K562 (cell line): ENCODE measurements around the gene PNMA8B. TPM values are rescaled to one million over a fixed set of nuclear protein-coding genes. Genes with fewer than 3 reads are reported as not detected.

Experiments
- ATAC-seq: fragments of 200-7000 bp; cut with Tn5 transposase; 3 replicates; pipeline ENCODE4 v1.9.1; 2020; ENCODE audit warnings: moderate library complexity
- BruUV-seq: library from RNA; stranded (reverse); fragments of 400-500 nt; replicated peaks from 2 replicates; lab custom pipeline; 2021; lab: Mats Ljungman, UMichigan
- CTCF ChIA-PET: fragments of 300-600 bp; formaldehyde crosslinking; extraction: SDS; loops from one replicate; lab custom pipeline; 2021; ENCODE audit warnings: low intra/inter-chr PET ratio; lab: Yijun Ruan, JAX
- POLR2A ChIA-PET: fragments of 300-600, 350-650 bp; sonication (Branson Sonifier 250); formaldehyde crosslinking; extraction: SDS; loops from one replicate; lab custom pipeline; 2021; ENCODE audit warnings: antibody characterized with exemption, inconsistent platforms; lab: Yijun Ruan, JAX
- DNase-seq, 4 experiments: peaks; one replicate each; pipeline versions ENCODE4 v3.0.0 to v3.0.0-alpha.2; 2011 to 2018; ENCODE audit warnings: low spot score in 3 of 4, mixed read lengths in 3 of 4; ENCODE audit errors: extremely low read depth in 1 of 4
- FAIRE-seq: peaks from 2 replicates; lab custom pipeline; 2011; peaks lifted over from hg19 to GRCh38; lab: Jason Lieb, UNC
- H2AFZ ChIP-seq: 2 replicates; pipeline ENCODE4 v1.6.0; 2011; ENCODE audit warnings: low read depth, low read length, control low read depth, inconsistent platforms
- H3K27ac ChIP-seq: fragments of 200-600 bp; 3 replicates; pipeline ENCODE4 v1.8.0; 2011; ENCODE audit warnings: low read depth, mild to moderate bottlenecking, control low read depth, inconsistent platforms, low read length, moderate library complexity, mixed read lengths; ENCODE audit errors: extremely low read depth
- H3K27me3 ChIP-seq, 2 experiments: fragments of 300-600 bp in 1 of 2; 2 replicates in 1 of 2; 3 replicates in 1 of 2; pipeline versions ENCODE4 v1.6.0 to v1.8.0; 2011; ENCODE audit warnings: inconsistent platforms in 2 of 2, low read length in 2 of 2, mild to moderate bottlenecking in 1 of 2, mixed read lengths in 1 of 2, moderate library complexity in 1 of 2; ENCODE audit not compliant: control insufficient read depth in 2 of 2, insufficient read depth in 2 of 2
- H3K36me3 ChIP-seq: fragments of 300-600 bp; 3 replicates; pipeline ENCODE4 v1.8.0; 2011; ENCODE audit warnings: mild to moderate bottlenecking, low read length, inconsistent platforms; ENCODE audit not compliant: control insufficient read depth, insufficient read depth
- H3K4me1 ChIP-seq, 2 experiments: fragments of 200-600 bp in 1 of 2; replicated peaks in 1 of 2; 2 replicates in 1 of 2; 3 replicates in 1 of 2; pipeline versions ENCODE4 v1.5.1 to v1.8.0; 2011; ENCODE audit warnings: inconsistent platforms in 2 of 2, low read length in 2 of 2, mild to moderate bottlenecking in 1 of 2, mixed read lengths in 1 of 2, moderate library complexity in 1 of 2; ENCODE audit not compliant: control insufficient read depth in 2 of 2, insufficient read depth in 2 of 2
- H3K4me2 ChIP-seq: 2 replicates; pipeline ENCODE4 v1.6.1; 2011; ENCODE audit warnings: low read length, control low read depth, inconsistent platforms, mixed read lengths; ENCODE audit not compliant: insufficient read depth
- H3K4me3 ChIP-seq: fragments of 200-600 bp; sonication (generic), shearing (Covaris generic); 2 replicates; pipeline ENCODE4 v1.5.1; 2016; ENCODE audit warnings: control low read depth, inconsistent platforms
- H3K79me2 ChIP-seq: fragments of 200-600 bp; 3 replicates; pipeline ENCODE4 v1.8.0; 2011; ENCODE audit warnings: low read length, inconsistent platforms; ENCODE audit not compliant: control insufficient read depth, insufficient read depth
- H3K9ac ChIP-seq, 2 experiments: 2 replicates each; pipeline versions ENCODE4 v1.6.0 to v1.6.1; 2011; ENCODE audit warnings: low read depth in 2 of 2, low read length in 2 of 2, control low read depth in 1 of 2, inconsistent platforms in 1 of 2, mild to moderate bottlenecking in 1 of 2, mixed read lengths in 1 of 2; ENCODE audit not compliant: insufficient read depth in 1 of 2
- H3K9me1 ChIP-seq: one replicate; pipeline ENCODE4 v1.6.0; 2011; ENCODE audit warnings: inconsistent platforms, mild to moderate bottlenecking, low read length, moderate library complexity; ENCODE audit not compliant: control insufficient read depth, insufficient read depth
- H3K9me3 ChIP-seq: replicated peaks from 2 replicates; pipeline ENCODE4 v1.5.1; 2011; ENCODE audit warnings: low read depth, low read length, inconsistent platforms; ENCODE audit not compliant: control insufficient read depth, insufficient read depth
- H4K20me1 ChIP-seq: replicated peaks from 2 replicates; pipeline ENCODE4 v1.6.1; 2011; ENCODE audit warnings: low read length, inconsistent platforms, mixed read lengths; ENCODE audit not compliant: control insufficient read depth, insufficient read depth
- E2F5 ChIP-seq: sonication (generic); formaldehyde crosslinking; IDR thresholded peaks from 2 replicates; pipeline ENCODE4 v1.8.0; 2022; ENCODE audit warnings: mild to moderate bottlenecking, missing genetic modification reagents
- EP300 ChIP-seq: IDR thresholded peaks from 2 replicates; pipeline ENCODE4 v1.6.1; 2012; ENCODE audit warnings: low read length, improper control_type of control experiment
- ERF ChIP-seq: fragments of 450-650 bp; formaldehyde crosslinking; IDR thresholded peaks from 2 replicates; pipeline ENCODE4 v1.4.0; 2020; ENCODE audit warnings: mild to moderate bottlenecking, mixed read lengths
- HEY1 ChIP-seq: fragments of 250-450 bp; sonication (Bioruptor Pico); IDR thresholded peaks from 2 replicates; pipeline ENCODE4 v1.5.0; 2020; ENCODE audit warnings: mild to moderate bottlenecking, moderate library complexity, borderline replicate concordance
- HOXB6 ChIP-seq: fragments of 250-450 bp; sonication (Bioruptor Pico); IDR thresholded peaks from 2 replicates; pipeline ENCODE4 v1.5.1; 2022; ENCODE audit warnings: mild to moderate bottlenecking, borderline replicate concordance
- MAFG ChIP-seq: fragments of 450-650 bp; conservative IDR thresholded peaks from 2 replicates; pipeline ENCODE4 v1.6.1; 2016; ENCODE audit warnings: missing genetic modification characterization, missing compliant biosample characterization
- MAZ ChIP-seq, 2 experiments: fragments of 450-650 bp in 1 of 2; sonication (generic) in 1 of 2; formaldehyde crosslinking; IDR thresholded peaks in 1 of 2; conservative IDR thresholded peaks in 1 of 2; 2 replicates each; pipeline versions ENCODE4 v1.4.0 to v1.5.0; 2020; ENCODE audit warnings: mild to moderate bottlenecking in 1 of 2, missing genetic modification reagents in 1 of 2
- MTF1 ChIP-seq: fragments of 250-450 bp; sonication (Bioruptor Pico); IDR thresholded peaks from 2 replicates; pipeline ENCODE4 v1.9.0; 2021; ENCODE audit warnings: moderate library complexity, mild to moderate bottlenecking, inconsistent platforms, borderline replicate concordance
- MXD1 ChIP-seq: fragments of 250-450 bp; sonication (Bioruptor Pico); IDR thresholded peaks from 2 replicates; pipeline ENCODE4 v1.8.0; 2021; ENCODE audit warnings: borderline replicate concordance, mild to moderate bottlenecking, moderate library complexity; ENCODE audit not compliant: poor library complexity, severe bottlenecking
- NUFIP1 ChIP-seq: fragments of 450-650 bp; IDR thresholded peaks from 2 replicates; pipeline ENCODE4 v1.6.1; 2018; ENCODE audit not compliant: partially characterized antibody
- RBM34 ChIP-seq: fragments of 200-400 bp; formaldehyde crosslinking; IDR thresholded peaks from 2 replicates; pipeline ENCODE4 v1.6.1; 2018; ENCODE audit warnings: low read length, borderline replicate concordance; ENCODE audit not compliant: insufficient read depth
- SPI1 ChIP-seq: IDR thresholded peaks from 2 replicates; pipeline ENCODE4 v1.6.1; 2011; ENCODE audit warnings: low read depth, low read length, control low read depth, borderline replicate concordance
- TBL1XR1 ChIP-seq, 2 experiments: IDR thresholded peaks; 2 replicates each; pipeline ENCODE4 v1.6.1; 2012; ENCODE audit warnings: improper control_type of control experiment in 2 of 2, low read length in 2 of 2, mild to moderate bottlenecking in 1 of 2
- TFAM ChIP-seq: fragments of 250-450 bp; sonication (Bioruptor Pico); conservative IDR thresholded peaks from 2 replicates; pipeline ENCODE4 v1.5.0; 2021; ENCODE audit warnings: mild to moderate bottlenecking, moderate library complexity
- ZC3H8 ChIP-seq: fragments of 450-650 bp; IDR thresholded peaks from 2 replicates; pipeline ENCODE4 v1.6.1; 2017
- ZNF197 ChIP-seq: fragments of 200-800 bp; sonication (Bioruptor generic); IDR thresholded peaks from 2 replicates; pipeline ENCODE4 v1.6.1; 2016; ENCODE audit warnings: low read depth, missing genetic modification characterization, missing compliant biosample characterization
- WGBS: fragments of 100-300 bp; shearing (Covaris generic); methylation state at CpG from one replicate; pipeline ENCODE4 v1.1.6; 2016; ENCODE audit warnings: low coverage, mixed read lengths; ENCODE audit not compliant: insufficient coverage; ENCODE audit errors: missing lambda C conversion rate; 5-methylcytosine and 5-hydroxymethylcytosine counted together
- in situ Hi-C: fragments of 300-500 bp; cut with MboI; formaldehyde crosslinking; loops from 4 replicates; pipeline ENCODE4 v1.15.0; 2018; ENCODE audit warnings: inconsistent platforms, mixed read lengths
- intact Hi-C: fragments of 100-400 bp; cut with micrococcal nuclease; formaldehyde crosslinking; loops from 2 replicates; pipeline ENCODE4 v1.14.2; 2022
- polyA plus RNA-seq, 8 experiments: library from polyadenylated mRNA; depleted of rRNA in 4 of 8; stranded (reverse) in 5 of 8; unstranded in 3 of 8; fragments of >200 nt; fragmentation: Nextera tagmentation in 2 of 8; fragmentation: Illumina TruSeq in 1 of 8; extraction: Ambion mirVana in 2 of 8; extraction: Trizol in 1 of 8; gene quantifications; 2 replicates each; pipeline versions ENCODE4 v1.2.1 to v1.2.3, GENCODE V29; 2011 to 2014; ENCODE audit warnings: inconsistent platforms in 1 of 8, missing spikeins in 1 of 8
- total RNA-seq, 7 experiments: library from RNA; depleted of rRNA in 6 of 7; stranded (reverse); fragments of >200 nt in 6 of 7; fragmentation: Illumina TruSeq in 2 of 7; extraction: Trizol in 2 of 7; gene quantifications; 2 replicates each; pipeline versions ENCODE4 v1.2.1 to v1.2.3, GENCODE V29; 2011 to 2021; ENCODE audit warnings: low replicate concordance in 1 of 7

The PNMA8B gene
- total and polyA plus RNA-seq, 9 of the 15 experiments (the other 6 are each of a cell fraction or from before 2014, with no cell fraction given), result not detected

GRCh38 chr19:46484656-46485055 is 11.0 kb downstream of the PNMA8B start:
- TF ChIP-seq SPI1 (no peak), MXD1 (CRISPR knock-in tag) (no peak), ZC3H8 (no peak), ERF (CRISPR knock-in tag) (no peak), E2F5 (CRISPR knock-in tag) (no peak), HOXB6 (CRISPR knock-in tag) (no peak), TBL1XR1 (IDR thresholded peaks at IDR 0.05; ENCODE audit: low read length in 2 of 2) (no peak), MAZ (CRISPR knock-in tag; conservative IDR thresholded peaks at IDR 0.05 in 1 of 2, IDR thresholded peaks at IDR 0.05 in 1 of 2) (no peak), HEY1 (CRISPR knock-in tag) (no peak), TFAM (CRISPR knock-in tag) (no peak), RBM34 (no peak), EP300 (no peak), MTF1 (CRISPR knock-in tag) (no peak), MAFG (tag) (no peak), NUFIP1 (no peak), ZNF197 (no peak)
- DNase-seq, result no peak
- Histone ChIP-seq H3K4me1 (peaks cover 0 to 16% of the 10 kb centered on the region in 2 experiments; a peak in 4 of 5 replicates), H3K4me3 (no peak overlapping the region), H3K27ac (no peak overlapping the region), H3K79me2 (no peaks in the 10 kb centered on the region), H2AFZ (no peak overlapping the region), H3K4me2 (no peak overlapping the region), H3K9me3 (no peaks in the 10 kb centered on the region), H3K9me1 (no peaks in the 10 kb centered on the region), H3K9ac (no peak overlapping the region), H3K36me3 (no peaks in the 10 kb centered on the region), H4K20me1 (peaks cover 12% of the 10 kb centered on the region; the same call in 1 of the 2 replicates), H3K27me3 (peaks cover 33 to 65% of the 10 kb centered on the region in 2 experiments)
- no TSS peak for BruUV-seq
- in situ Hi-C loops (loop anchor here (5.0 kb wide), 1 partner anchor 87 kb away; no protein-coding TSS in a partner anchor), intact Hi-C loops (no loop called here)
- ChIA-PET POLR2A (no interaction called here), CTCF (interaction anchor here (7.8 kb wide), 1 partner anchor 85 kb away, joined by 325 read pairs; no protein-coding TSS in a partner anchor)
- no peak for FAIRE-seq
- ATAC-seq, result no peak
- whole genome bisulfite sequencing, result 0% methylated on average over 4 of the region's 4 CpGs
